ENCODE data around the gene BUD13.
"Not testable (repeated sequence)": the region's sequence is repeated elsewhere in the genome, so short reads cannot be mapped to it uniquely, and the experiment has no call there.

The BUD13 gene

DNA sequence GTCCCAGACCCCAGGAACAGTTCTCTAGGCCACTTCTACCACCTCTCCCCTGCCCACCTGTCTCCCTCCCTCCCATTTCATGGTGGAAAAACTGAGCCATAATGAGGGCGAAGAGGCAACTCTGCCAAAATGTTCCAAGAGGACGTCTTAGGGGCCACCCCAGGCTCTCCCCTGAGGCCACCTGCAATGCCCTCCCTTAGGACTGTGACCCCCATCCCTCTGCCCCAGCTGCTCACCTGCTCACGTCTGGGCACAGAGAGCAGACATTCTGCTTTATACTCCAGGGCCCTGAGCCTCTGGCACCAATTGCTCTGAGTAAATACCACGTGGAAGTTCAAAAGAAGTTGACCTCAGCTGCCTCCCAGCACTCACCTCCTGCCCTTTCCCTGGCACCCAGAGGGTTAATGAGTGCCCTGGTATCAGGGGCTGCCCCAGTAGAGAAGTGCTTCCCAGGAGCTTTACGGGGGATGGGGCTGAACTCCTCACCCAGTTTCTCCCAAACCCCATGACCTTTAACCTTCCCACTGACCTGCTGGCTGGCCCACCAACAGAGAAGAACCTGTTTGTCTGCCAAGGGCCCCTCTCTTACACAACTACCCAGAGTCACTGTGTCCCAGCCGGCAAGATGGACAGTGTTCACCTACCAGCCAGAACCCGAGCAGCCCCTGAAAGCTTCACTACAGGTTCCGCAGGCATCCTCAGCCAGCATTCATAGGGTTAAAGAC, 19.5 kb upstream of the BUD13 start:
- no peak for DNase-seq

GRCh38 chr11:116791813-116792143, 19.0 kb upstream of the BUD13 start, which contains the start of gene APOA5:
Gene APOA5 (minus strand): TSS chr11:116791879. CDS start chr11:116791860, 19 bp downstream.
- no peak for DNase-seq

DNA sequence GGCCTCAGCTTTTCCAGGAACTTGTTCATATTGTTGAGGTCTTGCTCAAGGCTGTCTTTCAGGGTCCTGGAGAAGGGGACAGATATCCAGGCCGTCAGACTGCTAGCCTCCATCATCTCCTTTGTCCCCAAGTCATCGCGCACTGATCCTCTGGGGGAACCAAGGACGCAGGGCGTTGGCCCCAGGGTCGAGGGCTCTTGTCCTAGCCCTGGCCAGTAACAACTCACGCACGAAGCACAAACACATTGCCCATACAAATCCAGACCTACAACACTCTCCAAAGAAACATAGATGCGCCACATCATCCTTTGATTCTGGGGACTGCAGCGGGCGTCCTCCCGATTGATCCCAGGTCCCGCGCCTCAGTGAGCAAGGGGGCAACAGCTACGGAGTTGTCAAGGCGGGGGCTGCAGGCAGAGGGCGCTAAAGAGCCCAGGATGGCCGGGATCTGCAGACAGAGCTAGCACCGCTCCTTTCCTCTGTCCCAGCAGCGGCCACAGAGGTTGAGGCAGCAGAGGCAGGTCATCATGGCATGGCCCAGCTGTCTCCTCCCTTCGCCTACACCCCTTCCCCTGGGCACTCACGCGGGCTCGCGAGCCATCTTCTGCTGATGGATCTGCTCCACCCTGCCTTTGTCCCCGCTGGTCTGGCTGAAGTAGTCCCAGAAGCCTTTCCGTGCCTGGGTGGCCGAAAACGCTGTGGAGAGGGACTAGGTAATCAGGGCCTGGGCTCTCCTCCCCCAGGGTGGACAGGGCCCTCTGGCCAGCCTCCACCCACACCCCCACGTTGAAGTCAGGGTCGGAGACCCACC, 18.4 kb upstream of the BUD13 start:
- peak; percentile 70 to 76 for DNase-seq

DNA sequence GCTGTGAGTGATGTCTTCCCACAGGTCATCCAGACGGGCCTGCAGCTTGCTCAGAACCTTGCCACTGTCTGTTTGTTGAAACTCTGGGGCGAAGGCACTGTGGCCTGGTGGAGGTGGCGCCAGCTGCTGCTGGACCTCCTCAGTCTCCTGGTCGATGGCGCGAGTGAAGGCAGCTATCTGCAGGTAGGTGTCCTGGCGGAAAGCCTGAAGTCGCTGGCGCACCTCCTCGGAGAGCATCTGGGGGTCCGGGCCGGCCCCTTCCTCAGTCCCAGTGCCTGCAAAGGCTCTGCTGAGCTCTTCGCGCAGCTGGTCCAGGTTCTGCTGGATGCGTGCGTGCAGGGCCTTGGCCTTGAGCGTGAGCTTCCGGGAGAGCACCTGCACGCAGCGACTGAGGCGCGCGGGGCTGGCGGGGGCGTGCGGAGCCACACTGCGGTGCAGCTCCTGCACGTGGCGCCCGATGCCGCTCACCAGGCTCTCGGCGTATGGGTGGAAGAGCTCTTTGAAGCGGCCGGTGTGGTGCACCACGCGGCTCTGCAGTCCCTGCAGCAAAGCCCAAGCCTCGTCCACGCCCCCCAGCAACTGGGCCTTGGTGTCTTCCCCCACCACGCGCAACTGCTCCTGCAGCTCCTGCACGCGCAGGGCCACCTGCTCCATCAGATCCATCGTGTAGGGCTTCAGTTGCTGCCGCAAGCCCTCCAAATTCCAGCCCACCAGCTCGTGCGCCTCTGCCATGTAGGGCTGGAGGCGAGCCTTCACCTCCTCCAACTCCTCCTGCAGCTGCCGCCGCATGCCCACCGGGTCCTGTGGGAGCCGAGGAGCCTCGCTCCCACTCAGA, 17.6 kb upstream of the BUD13 start:
- DNase-seq: no peak

GRCh38 chr11:116788975-116789374, 16.2 kb upstream of the BUD13 start:
- no peak for DNase-seq

DNA sequence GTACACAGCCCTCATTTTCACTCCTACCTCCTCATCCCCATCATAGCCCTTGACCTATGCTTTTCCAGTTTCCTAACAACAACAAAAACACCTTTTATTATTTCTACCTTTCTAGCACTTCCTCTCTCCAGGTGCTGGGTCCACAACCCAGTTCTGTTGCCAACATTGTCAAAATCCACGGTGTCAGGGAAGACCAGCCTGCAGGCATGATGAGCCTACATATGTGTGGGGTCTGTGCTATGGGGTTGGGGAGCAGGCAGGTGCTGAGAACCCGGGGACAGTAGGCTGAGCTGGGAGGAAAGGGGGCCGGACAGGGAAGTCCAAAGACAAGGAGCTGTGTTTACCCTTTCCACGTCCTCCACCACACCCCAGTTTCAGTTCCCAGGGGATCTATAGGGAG, 15.7 kb upstream of the BUD13 start:
- no peak for DNase-seq

DNA sequence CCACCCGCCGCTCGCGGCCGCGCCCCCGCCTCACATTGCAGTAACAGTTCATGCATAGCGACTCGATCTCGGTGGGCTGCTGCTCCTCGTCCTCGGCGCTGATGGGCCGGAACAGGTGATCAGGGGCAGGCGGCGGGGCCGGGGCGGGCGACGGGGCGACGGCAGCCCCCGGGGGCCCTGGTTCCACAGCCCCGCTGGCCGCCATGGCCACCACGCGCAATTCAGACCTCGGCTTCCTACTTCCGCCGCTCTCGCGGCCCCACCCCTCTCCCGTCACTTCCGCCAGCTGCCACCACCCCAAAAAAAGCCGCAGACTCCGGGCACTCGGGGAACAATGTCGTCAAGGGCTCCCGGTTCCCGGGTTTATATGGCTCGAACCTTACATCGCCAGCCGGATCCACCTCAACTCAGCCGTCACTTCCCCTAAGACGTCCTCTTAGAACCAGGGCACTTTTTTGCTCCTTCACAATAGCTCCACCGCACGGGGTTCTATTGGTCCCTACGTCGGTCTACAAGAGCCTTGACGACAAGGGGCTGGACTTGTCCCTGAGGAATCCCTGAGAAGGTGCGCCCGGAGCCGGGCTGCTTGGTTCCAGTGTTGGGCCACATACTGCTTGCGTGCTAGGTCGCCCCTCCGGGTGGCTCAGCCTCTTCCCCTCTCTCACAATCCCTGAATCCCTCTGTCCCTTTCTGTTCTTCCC, 15.1 kb upstream of the BUD13 start, which contains the start of gene ZPR1:
Gene ZPR1, minus strand, starts transcription at position 238 of the 701 bp plus-strand sequence. Its CDS starts 33 bp downstream, at position 205.
- peak; percentile 86 to 90 for DNase-seq

- no peak for DNase-seq
Measured at GRCh38 chr11:116787436-116787785, 14.6 kb upstream of the BUD13 start.

GRCh38 chr11:116786966-116787365, 14.2 kb upstream of the BUD13 start:
- DNase-seq: no peak

DNA sequence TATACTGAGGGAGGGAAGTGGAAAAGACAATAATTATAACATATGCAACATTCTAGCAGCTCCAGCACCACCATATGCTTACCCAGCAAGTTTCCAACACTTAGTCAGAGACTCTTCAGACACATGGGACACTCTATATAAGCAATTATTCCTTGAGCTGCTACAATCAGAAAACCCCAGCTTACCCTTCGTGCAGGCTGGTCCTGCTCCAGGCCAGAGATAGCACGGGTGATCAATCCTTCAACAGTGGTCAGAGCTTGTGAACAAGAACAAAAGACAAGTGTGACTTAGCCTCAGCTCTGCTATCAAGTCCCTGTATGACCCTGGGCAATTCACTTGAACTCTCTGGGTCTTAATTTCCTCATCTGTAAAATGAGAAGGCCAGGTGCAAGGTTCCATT, 13.5 kb upstream of the BUD13 start:
- DNase-seq: no peak

- no peak for DNase-seq
Measured at GRCh38 chr11:116782728-116783127, 9.9 kb upstream of the BUD13 start.

DNA sequence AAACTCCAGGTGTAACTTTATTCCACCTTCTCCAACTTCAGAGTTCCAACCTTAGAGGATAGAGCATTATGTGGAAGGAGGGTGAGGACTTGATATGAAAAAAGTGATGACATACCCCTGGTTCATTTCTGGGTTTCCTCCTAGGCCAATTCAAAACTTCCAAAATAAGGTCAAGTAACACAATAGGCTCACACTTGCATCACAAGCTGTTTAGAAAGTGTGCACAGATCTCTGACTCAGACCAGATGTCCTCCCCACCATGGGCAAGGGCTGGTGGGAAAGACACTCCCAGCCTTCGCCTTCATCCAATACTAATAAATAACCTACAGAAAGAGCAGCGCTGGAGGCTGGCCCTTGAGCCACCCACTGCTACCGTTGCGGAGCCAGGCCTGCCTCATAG, 5.8 kb upstream of the BUD13 start:
- no peak for DNase-seq

DNA sequence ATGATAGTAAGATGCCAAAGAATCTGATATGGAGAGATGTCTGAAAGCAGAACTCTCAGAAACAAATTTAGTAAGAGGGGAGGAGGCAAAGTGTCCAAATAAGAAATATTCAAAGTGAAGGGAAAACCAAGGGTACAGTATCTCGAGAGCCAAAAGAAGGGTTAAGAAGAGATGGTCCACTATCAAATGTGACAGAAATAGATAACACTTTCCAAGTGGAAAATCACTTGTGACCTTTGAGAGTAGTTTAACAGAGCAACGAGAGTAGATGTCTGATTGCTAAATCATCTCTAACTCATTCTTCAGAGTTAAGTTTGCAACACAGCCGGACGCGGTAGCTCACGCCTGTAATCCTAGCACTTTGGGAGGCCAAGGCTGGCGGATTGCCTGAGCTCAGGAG, 4.3 kb upstream of the BUD13 start:
- no peak for DNase-seq

GRCh38 chr11:116776522-116776984, 3.8 kb upstream of the BUD13 start:
- DNase-seq: no peak

DNA sequence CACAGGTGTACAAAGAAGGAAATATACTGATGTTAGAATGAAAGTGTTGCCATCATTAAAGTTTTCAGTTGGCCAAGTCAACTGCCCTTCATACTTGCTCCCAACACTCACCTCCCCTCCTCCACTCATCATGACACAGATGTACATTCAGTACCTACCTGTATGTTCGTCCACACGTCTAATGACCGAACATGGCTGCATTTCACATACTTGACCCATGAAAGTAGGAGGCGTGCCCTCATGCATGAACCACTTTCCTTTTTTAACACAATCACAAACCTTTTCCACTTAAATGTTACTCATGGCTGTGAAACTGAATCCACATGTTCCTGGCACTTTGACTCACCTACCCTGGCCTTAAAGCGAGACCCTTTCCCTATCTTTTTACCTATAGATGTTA, 3.2 kb upstream of the BUD13 start:
- DNase-seq: no peak

- no peak for DNase-seq
Measured at GRCh38 chr11:116774661-116775060, 1.9 kb upstream of the BUD13 start.

GRCh38 chr11:116773203-116774097, 663 bp upstream of the BUD13 start:
- no peak for DNase-seq

- no peak for DNase-seq
Measured at GRCh38 chr11:116771935-116772334, 852 bp downstream of the BUD13 start.

DNA sequence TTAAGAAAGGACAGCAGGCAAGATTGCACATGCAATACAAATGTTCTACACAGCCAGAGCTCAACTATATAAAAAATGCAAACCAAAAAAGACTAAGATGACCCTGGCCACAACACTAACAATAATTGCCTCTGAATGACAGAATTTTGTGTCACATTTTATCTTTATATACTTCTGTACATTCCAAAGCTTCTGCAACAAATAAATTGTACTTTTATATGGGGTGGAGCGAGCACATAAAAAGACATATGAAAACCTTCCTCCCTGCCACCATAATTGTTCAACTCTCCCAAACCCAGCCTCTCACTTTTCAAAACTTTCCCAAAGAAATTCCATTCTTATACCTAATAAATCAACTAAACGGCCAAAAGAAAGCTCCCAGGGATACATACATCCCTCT, 10.7 kb downstream of the BUD13 start:
- no peak for DNase-seq

DNA sequence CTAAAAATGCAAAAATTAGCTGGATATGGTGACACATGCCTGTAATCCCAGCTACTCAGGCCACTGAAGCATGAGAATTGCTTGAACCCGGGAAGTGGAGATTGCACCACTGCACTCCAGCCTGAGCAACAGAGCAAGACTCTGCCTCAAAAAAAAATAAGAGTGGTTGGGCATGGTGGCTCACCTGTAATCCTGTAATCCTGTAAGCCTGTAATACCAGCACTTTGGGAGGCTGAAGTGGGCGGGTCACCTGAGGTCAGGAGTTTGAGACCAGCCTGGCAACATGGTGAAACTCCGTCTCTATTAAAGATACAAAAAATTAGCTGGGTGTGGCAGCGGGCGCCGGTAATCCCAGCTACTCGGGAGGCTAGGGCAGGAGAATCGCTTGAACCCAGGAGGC, 16.7 kb downstream of the BUD13 start:
- DNase-seq: not testable (repeated sequence)

- DNase-seq: no peak
Measured at GRCh38 chr11:116750070-116750718, 22.6 kb downstream of the BUD13 start.
